Spleen (tissue), 7 donors: ENCODE results near the gene GNB1L.

Experiments used
- POLR2AphosphoS5 ChIP-seq, 3 donors: sonication (generic); formaldehyde crosslinking; IDR thresholded peaks; one replicate each; pipeline ENCODE4 v1.5.1; 2017; ENCODE audit warnings: antibody characterized with exemption in 3 of 3
- TF ChIP-seq, protein P1 (sequence below), 11 experiments: fragments of 200-600 bp in 7 of 11; fragments of 450-650 bp in 4 of 11; sonication (generic) in 4 of 11; IDR thresholded peaks in 8 of 11; conservative IDR thresholded peaks in 3 of 11; 1 replicate in 7 of 11; 2 replicates in 4 of 11; pipeline versions ENCODE4 v1.4.0 to v1.8.0; 2016 to 2021; ENCODE audit warnings: antibody characterized with exemption in 11 of 11, inconsistent platforms in 4 of 11, mild to moderate bottlenecking in 1 of 11
- donor health status: DM: no; HTN: no; CAD: no; lungs with moderate emphysema.
- donor health status: DM: no; HTN: no; CAD: no.
- donor health status: DM: no; HTN: no; CAD: no.

DNA sequence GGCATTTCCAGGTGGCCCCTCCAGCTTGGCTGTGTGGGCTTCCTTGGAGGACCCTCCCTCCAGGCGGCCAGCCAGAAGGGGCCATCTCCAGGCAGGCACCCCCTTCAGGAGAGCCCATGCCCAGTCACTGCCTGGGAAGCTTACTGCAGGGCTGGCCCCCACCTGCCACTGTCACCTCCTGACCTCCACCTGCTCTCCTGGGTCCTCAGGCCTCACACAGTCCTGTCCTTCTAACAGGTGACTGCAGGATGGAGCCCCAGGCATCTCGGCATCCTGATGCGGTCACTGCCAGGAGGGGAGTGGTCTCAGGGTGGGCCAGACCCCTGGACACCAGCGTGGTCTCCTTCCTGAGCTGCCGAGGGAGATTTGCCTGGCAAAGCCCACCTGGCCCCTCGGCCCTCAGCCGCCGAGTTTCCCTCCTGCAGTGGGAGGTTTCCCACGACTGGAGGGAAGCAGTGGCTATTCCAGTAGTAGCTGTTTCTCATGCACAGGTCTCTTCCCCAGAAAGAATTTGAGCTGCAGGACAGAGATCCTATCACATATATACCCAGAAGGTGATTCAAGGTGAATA is 81.1 kb downstream of the GNB1L start:
- TF ChIP-seq, protein P1, sequence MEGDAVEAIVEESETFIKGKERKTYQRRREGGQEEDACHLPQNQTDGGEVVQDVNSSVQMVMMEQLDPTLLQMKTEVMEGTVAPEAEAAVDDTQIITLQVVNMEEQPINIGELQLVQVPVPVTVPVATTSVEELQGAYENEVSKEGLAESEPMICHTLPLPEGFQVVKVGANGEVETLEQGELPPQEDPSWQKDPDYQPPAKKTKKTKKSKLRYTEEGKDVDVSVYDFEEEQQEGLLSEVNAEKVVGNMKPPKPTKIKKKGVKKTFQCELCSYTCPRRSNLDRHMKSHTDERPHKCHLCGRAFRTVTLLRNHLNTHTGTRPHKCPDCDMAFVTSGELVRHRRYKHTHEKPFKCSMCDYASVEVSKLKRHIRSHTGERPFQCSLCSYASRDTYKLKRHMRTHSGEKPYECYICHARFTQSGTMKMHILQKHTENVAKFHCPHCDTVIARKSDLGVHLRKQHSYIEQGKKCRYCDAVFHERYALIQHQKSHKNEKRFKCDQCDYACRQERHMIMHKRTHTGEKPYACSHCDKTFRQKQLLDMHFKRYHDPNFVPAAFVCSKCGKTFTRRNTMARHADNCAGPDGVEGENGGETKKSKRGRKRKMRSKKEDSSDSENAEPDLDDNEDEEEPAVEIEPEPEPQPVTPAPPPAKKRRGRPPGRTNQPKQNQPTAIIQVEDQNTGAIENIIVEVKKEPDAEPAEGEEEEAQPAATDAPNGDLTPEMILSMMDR (IDR thresholded peaks at IDR 0.05 in 8 of 11, conservative IDR thresholded peaks at IDR 0.05 in 3 of 11), result no peak
- TF ChIP-seq POLR2AphosphoS5 (IDR thresholded peaks at IDR 0.05), result no peak
